Ovary (tissue), 3 donors: Measurements from ENCODE around the gene SULF2.

ENCODE experiments used
- POLR2A ChIP-seq: fragments of 450-650 bp; IDR thresholded peaks from one replicate; pipeline ENCODE4 v1.6.1; 2017; ENCODE audit warnings: antibody characterized with exemption, mild to moderate bottlenecking, moderate library complexity
- TF ChIP-seq, protein P1 (sequence below), 3 donors: fragments of 450-650 bp in 2 of 3; fragments of 200-600 bp in 1 of 3; IDR thresholded peaks; one replicate each; pipeline versions ENCODE4 v1.5.1 to v1.8.0; 2016 to 2022; ENCODE audit warnings: antibody characterized with exemption in 3 of 3, mild to moderate bottlenecking in 1 of 3
- donor health status: DM: no; HTN: no; CAD: no.

- TF ChIP-seq, protein P1, sequence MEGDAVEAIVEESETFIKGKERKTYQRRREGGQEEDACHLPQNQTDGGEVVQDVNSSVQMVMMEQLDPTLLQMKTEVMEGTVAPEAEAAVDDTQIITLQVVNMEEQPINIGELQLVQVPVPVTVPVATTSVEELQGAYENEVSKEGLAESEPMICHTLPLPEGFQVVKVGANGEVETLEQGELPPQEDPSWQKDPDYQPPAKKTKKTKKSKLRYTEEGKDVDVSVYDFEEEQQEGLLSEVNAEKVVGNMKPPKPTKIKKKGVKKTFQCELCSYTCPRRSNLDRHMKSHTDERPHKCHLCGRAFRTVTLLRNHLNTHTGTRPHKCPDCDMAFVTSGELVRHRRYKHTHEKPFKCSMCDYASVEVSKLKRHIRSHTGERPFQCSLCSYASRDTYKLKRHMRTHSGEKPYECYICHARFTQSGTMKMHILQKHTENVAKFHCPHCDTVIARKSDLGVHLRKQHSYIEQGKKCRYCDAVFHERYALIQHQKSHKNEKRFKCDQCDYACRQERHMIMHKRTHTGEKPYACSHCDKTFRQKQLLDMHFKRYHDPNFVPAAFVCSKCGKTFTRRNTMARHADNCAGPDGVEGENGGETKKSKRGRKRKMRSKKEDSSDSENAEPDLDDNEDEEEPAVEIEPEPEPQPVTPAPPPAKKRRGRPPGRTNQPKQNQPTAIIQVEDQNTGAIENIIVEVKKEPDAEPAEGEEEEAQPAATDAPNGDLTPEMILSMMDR (IDR thresholded peaks at IDR 0.05) = no peak
- no peak for TF ChIP-seq POLR2A
These were observed 48.6 kb downstream of the SULF2 start for GRCh38 chr20:47736570-47737152.
